A673 (cell line): ENCODE data around the gene SPATA6L.

Source experiments
- CTCF ChIP-seq: fragments of 300-800, 200-600 bp; sonication (generic); conservative IDR thresholded peaks from 2 replicates; pipeline ENCODE4 v1.5.1; 2017; ENCODE audit warnings: low read depth, mild to moderate bottlenecking, antibody characterized with exemption, low read length, moderate library complexity, mixed read lengths
- EZH2 ChIP-seq: fragments of 200-600 bp; sonication (generic); IDR thresholded peaks from 2 replicates; pipeline ENCODE4 v1.6.1; 2017; ENCODE audit warnings: borderline replicate concordance, low read depth, mild to moderate bottlenecking, mixed read lengths, antibody characterized with exemption, low read length; ENCODE audit not compliant: poor library complexity, severe bottlenecking

DNA sequence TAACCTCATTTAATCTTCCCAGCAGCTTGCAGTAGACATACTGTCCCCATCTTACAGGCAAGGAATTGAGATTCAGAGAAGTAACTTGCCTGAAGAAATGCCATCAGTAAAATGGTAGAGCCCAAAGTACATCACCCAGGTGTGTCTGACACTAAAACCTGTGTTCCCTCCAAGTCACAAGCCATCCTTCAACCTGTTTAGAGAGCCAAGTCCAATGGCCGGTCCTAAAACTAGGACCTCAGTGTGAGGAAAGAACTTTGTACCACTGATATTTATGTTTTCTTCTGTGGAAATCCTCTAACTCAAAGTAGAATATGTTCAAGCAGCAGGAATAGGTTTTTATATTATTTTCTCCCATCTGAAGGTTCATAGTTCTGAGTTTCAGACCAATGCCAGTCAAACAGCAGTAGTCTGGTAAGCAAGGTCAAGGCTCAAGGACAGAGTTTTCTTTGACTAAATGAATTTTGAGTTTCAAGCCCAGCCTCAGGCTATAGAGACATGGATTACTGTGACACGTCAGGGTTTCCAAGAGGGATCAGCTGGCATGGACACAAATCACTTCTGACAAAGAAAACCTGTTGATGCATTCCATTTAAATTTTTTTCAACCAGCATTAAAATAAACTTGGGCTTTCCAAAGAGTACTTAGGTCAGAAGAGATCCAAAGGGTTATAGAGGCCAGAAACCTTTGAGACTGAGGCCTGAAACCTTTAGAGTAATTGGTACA lies 85.1 kb downstream of the SPATA6L start:
- TF ChIP-seq CTCF (no peak), EZH2 (no peak)
